H54 (cell line): ENCODE data around the gene ACO2.
"Not testable (repeated sequence)": the region's sequence is repeated elsewhere in the genome, so short reads cannot be mapped to it uniquely, and the experiment has no call there.

Experiments
- DNase-seq: peaks from one replicate; pipeline ENCODE4 v3.0.0; 2011; ENCODE audit warnings: low spot score, mixed read lengths; ENCODE audit not compliant: insufficient read length
- FAIRE-seq: peaks from 3 replicates; lab custom pipeline; 2011; peaks lifted over from hg19 to GRCh38; lab: Jason Lieb, UNC
- POLR2A ChIP-seq: IDR thresholded peaks from 2 replicates; pipeline ENCODE4 v1.6.1; 2011; ENCODE audit warnings: low read depth, mild to moderate bottlenecking, low read length

ACO2 gene

DNA sequence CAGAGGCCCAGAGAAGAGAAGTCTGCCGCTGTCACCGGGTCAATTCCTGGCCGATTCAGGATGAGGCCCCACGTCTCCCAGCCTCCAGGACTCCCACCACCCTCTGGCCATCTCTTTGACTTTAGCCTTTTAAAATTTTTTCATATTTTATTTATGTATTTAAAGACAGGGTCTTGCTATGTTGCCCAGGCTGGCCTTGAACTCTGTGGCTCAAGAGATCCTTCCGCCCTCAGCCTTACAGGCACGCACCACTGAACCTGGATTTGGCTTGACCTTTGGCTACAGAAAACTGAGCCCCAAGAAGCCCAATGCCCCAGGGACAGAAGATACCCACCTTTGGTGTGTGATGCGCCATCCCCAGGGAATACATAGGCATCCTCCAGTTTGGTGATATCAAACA lies 71.4 kb downstream of the ACO2 start:
- no peak for FAIRE-seq
- DNase-seq, result no peak
- no peak for TF ChIP-seq POLR2A

DNA sequence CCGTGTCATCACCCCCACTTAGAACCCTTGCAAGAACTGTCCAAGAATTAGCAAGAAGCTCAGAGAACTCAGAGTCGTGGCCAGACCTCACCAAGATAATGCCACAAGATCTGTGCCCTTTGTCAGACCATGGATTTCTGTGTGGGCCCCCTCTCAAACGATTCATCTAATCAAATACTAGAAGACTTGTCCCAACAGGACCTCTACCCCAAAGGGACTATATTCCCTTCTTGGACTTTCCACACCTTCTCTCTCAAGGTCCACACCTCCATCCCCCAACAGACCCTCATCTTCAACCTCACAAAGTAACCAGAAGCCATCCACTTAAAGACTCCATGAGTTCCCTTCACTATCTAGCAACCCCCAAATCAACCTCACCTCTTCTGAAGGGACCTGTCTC lies 72.6 kb downstream of the ACO2 start:
- FAIRE-seq (no peak), DNase-seq (no peak)
- TF ChIP-seq POLR2A, result no peak

DNA sequence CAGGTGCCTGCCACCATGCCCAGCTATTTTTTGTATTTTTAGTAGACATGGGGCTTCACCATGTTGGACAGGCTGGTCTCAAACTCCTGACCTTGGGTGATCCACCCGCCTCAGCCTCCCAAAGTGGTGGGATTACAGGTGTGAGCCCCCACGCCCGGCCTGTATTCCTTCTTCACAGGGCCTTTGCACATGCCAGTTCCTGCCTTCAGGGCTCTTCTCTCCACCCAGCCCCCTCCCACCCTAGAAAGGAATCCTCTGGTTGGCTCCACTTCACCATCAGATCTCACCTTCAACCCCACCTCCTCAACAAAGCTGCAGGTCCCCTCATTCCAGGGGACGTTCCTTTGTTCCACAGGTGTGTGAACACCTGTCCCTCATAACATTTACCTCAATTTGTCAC lies 73.3 kb downstream of the ACO2 start:
- no peak for DNase-seq
- TF ChIP-seq POLR2A, result no peak
- no peak for FAIRE-seq

DNA sequence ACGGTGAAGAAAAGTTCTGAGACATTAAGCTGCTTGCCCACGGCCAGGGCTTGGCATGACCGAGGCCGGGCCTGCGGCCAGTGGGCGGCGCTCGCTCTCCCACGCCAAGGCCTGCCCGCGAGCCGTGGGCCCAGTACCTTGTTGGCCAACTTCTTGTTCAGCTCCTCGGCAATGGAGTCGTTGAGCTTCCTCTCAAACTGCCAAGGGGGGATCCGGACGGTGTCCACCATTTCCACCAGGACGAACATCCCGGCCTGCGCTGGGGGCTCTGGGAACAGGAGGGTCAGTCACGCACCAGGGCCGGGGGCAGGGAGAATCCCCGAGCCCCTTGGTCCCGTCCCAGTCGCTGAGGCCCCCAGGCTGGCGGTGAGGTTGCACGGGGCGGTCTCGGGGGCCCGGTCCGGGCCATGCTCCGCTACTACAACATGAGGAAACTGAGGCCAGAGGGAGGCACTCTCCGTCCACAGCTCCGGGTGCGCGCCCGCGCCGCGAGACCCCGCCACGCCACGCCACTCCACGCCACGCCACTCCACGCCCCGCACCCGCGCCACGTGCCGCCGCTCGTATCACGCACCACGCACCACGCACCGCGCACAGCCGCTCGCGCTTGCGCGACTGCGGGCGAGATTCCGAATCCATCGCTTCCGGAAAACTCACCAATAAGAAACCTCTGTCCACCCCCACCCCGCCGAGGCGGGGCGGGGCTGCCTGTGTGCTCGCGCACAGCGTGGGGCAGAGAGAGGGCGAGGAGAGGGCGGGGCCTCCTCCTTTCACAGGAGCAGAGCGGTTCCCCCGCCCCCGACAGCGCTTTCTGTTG lies 75.1 kb downstream of the ACO2 start, which contains the start of gene POLR3H:
Gene POLR3H (minus strand): TSS at position 617 of the 817 bp plus-strand sequence. CDS start 369 bp downstream, at position 248.
- peak; percentile 57 for TF ChIP-seq POLR2A
- peak; percentile 84 for DNase-seq
- FAIRE-seq, result peak; percentile 11

DNA sequence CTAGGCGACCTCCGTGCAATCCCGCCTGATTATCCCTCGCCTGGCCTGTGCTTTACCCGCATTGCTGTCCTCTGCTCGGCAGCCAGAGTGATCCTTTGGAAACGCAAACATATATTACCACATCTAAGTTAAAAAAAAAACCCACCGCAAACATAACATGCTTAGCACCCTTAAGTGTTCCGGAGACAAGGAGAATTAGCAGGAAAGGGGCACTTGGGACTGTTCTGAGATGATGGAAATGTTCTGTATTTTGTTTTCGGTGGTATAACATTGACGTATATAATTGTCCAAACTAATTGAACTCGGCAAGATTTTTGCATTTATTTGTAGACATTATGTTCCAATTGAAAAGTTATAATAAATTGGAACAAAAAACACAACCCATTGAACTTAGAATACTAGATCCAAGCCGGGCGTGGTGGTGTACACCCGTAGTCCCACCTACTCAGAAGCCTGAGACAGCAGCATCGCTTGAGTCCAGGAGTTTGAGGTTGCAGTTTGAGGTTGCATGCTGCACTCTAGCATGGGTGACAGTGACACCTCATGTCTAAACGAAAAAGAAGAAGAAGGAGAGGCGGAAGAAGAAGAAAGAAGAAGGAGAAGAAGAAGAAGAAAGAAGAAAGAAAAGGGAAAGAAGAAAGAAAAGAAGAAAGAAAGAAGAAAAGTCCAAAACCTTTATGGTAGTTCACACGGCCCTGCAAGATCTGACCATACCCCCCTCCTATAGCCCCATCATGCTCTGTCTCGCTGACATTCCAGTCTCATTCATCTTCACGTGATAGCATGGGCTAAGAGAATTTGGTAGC lies 76.0 kb downstream of the ACO2 start:
- DNase-seq (no peak), FAIRE-seq (peak; percentile 20)
- no peak for TF ChIP-seq POLR2A

DNA sequence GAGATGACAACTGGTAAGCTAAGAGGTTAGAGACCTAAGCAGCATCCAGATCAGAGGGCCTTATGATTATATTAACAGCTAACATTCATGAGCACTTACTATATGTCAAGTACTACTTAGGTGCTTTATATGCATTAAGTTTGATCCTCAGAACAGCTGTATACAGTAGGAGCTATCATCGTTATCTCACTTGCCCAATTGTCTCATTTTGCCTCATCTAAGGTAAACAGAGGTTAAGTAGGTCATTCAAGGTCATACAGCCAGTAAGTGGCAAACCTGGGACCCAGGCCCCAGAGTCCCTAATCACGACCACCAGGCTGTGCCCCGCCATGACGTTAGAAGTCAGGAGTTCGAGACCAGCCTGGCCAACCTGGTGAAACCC lies 79.9 kb downstream of the ACO2 start:
- TF ChIP-seq POLR2A, result no peak
- FAIRE-seq (no peak), DNase-seq (no peak)

DNA sequence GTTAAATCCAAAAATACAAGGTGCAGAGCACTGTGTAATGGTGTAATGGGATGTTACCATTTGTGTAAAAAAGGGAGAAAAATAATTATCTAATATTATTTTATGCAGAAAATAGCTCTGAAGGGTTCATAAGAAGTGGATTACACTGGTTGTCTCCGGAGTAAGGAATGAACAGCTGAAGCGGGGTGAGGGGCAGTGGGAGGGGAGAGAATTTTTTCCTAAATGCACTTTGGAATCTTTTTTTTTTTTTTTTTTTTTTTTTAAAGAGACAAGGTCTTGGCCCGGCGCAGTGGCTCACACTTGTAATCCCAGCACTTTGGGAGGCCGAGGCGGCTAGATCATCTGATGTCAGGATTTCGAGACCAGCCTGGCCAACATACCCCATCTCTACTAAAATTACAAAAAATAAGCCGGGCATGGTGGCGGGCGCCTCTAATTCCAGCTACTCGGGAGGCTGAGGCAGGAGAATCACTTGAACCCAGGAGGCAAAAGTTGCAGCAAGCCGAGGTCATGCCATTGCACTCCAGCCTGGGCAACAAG lies 82.1 kb downstream of the ACO2 start:
- FAIRE-seq (no peak), DNase-seq (no peak)
- no peak for TF ChIP-seq POLR2A

DNA sequence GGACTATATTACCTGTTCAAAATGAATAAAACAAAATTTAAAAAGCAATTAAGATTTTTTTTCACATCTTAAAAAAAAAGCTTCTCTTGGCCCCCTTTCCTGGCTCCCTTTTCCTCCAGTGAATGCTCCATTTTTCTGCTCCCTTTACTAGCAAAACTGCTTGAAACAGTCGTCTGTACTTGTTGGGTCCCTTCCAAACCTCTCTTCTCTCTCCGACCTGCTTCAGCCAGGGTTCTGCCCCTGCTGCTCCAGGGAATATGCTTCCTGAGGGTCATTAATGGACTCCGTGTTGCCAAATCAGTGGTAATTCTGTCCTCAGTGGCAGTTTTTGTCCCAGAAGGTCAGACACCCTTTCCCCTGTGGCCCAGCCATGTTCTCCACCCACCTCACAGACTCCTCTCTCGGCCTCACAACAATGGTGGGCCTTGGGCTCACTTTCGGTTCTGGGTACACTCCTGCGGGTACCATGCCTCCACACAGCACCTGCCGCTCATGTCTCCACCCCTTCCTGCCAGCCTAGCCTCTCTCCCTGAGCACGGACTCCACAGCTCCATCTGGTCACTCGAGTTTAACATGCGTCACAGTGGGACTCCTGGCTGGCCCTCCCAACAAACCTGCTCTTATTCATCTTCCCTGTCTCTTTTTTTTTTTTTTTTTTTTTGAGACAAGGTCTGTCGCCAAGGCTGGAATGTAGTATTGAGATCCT lies 83.1 kb downstream of the ACO2 start:
- FAIRE-seq, result no peak

DNA sequence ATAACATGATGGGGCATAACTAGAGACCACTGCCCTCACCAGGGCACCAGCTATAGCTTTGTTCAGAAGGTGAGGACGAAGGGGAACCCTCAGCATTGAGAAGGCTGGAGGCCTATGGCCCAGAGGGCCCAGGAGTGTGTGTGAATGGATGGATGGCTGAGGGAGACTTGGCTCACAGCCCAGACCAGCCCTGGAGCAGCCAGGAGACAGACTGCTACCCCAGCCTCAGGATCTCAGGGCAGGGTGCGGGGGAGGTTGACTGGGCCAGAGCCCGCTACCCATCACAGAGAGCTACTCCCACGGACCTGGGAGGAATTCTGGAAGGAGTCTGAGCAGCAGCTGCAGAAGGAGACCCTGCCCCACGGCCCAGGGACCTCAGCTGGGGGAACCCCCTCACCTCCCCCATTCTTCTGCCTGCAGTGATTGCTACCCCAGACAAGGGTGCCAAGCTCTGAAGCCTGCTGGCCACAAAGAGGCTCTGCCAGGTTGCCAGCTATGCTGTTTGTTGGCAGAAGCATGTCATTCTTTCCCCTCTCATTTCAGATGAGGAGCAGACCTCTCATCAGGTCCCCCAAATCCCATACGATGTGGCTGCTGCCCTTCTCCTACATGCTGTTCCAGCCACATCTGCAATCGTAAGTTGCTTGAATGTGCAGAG lies 86.5 kb downstream of the ACO2 start:
- no peak for FAIRE-seq
- no peak for TF ChIP-seq POLR2A
- no peak for DNase-seq

More for the DNA sequence above, 83.1 kb downstream of the ACO2 start:
- DNase-seq, result no peak
- TF ChIP-seq POLR2A, result no peak

DNA sequence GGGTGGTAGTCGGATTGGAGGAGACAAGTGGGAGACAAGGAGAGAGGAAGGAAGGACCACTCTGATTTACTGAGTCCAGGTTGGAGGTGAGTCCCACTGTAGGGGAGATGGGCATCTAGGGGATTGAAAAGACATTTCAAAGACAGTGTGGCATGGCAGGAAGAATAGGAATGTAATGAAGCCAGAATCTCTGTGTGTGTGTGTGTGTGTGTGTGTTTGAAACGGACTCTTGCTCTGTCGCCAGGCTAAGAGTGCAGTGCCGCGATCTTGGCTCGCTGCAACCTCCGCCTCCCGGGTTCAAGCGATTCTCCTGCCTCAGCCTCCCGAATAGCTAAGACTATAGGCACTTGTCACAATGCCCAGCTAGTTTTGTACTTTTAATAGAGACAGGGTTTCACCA lies 87.6 kb downstream of the ACO2 start:
- TF ChIP-seq POLR2A, result no peak
- FAIRE-seq, result no peak
- DNase-seq, result no peak

DNA sequence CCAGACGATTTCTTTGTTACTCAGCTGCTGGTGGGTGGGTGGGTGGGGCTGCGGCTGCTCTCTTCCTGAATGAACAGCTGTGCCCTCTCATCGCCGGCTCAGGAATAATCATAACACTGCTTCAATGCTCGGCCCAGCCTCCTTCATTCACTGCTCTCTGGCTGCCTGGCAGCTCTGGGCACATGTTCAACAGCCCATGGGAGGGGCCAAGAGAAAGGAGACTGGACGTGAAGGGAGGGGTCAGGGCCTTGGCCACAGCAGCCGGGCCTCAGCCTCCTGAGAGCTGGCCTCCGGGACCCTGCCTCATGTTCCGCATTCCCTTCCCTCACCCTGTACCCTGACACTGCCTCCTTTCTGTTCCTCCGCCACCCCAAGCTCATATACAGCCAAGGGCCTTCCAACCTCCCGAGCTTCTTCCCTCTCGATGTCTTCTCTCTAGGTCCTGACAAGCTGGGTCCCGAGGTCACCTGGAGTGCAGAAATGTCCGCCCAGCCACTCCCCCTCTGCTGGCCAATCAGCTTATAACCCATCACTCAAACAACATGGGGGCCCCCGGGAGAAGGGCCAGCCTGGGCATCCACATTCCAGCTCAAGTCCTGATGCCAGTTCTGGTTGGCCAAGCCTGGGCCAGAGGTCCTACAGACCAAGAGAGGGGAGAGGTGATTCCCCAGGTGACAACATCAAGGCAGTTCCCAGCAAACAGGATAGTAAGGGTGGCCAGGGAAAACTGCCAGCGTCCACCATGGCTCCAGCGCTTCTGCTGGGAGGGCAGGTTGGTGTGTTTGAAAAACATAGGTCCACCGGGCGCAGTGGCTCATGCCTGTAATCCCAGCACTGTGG lies 88.7 kb downstream of the ACO2 start:
- FAIRE-seq, result no peak
- DNase-seq, result no peak
- TF ChIP-seq POLR2A, result no peak

DNA sequence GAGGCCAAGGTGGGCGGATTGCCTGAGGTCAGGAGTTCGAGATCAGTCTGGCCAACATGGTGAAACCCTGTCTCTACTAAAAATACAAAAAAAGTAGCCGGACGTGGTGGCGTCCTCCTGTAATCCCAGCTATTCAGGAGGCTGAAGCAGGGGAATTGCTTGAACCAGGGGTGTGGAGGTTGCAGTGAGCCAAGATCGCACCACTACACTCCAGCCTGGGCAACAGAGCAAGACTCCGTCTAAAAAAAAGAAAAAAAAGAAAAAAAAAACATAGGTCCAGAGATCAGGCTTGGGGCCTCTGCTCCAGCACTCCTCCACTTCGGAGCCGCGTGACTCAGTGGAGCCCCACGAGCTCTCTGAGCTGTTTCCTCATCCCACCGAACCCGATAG lies 89.3 kb downstream of the ACO2 start:
- not testable (repeated sequence) for DNase-seq, FAIRE-seq
